RWPE1 (cell line): ENCODE results near the gene PSMG4.

Experiments used
- CTCF ChIA-PET: fragments of 350-600 bp; sonication (Branson Sonifier 250); formaldehyde crosslinking; extraction: SDS; loops from one replicate; lab custom pipeline; 2021; lab: Yijun Ruan, JAX
- POLR2A ChIA-PET: fragments of 400-600 bp; formaldehyde crosslinking; extraction: SDS; loops from one replicate; lab custom pipeline; 2020; ENCODE audit warnings: antibody characterized with exemption; ENCODE audit not compliant: low non-redundant PET; lab: Yijun Ruan, JAX
- DNase-seq: peaks from one replicate; pipeline ENCODE4 v3.0.0; 2012; ENCODE audit warnings: low spot score
- H3K27ac ChIP-seq: fragments of 450-650 bp; 2 replicates; pipeline ENCODE4 v1.5.1; 2017
- CTCF ChIP-seq: fragments of 450-650 bp; conservative IDR thresholded peaks from 2 replicates; pipeline ENCODE4 v1.5.1; 2017; ENCODE audit warnings: low read depth, mild to moderate bottlenecking

The PSMG4 gene

GRCh38 chr6:3222506-3223038 is 36.2 kb upstream of the PSMG4 start:
- H3K27ac ChIP-seq = no peak overlapping the region
- CTCF ChIA-PET = no interaction called here
- POLR2A ChIA-PET = no interaction called here
- DNase-seq = no peak
- no peak for TF ChIP-seq CTCF

GRCh38 chr6:3226042-3226441 is 32.7 kb upstream of the PSMG4 start:
- DNase-seq = no peak
- CTCF ChIA-PET = interaction anchor here (1.0 to 1.3 kb wide), 2 partner anchors 19 to 25 kb away, joined by 3 to 4 read pairs; no protein-coding TSS in a partner anchor
- no peak for TF ChIP-seq CTCF
- POLR2A ChIA-PET = no interaction called here
- H3K27ac ChIP-seq = no peak overlapping the region

- DNase-seq = no peak
- no peak for TF ChIP-seq CTCF
- POLR2A ChIA-PET = no interaction called here
- no peak overlapping the region for H3K27ac ChIP-seq
- CTCF ChIA-PET = interaction anchor here (0.5 to 1.3 kb wide), 4 partner anchors 18 to 102 kb away, joined by 3 to 5 read pairs (median 4); no protein-coding TSS in a partner anchor
Observed at GRCh38 chr6:3226481-3227362, 32.0 kb upstream of the PSMG4 start.

GRCh38 chr6:3227363-3228045 is 31.2 kb upstream of the PSMG4 start, which contains the start of gene TUBB2B:
Gene TUBB2B (minus strand): TSS chr6:3227653. CDS start chr6:3227543, 110 bp downstream.
- POLR2A ChIA-PET = no interaction called here
- no peak within 1 kb of the TSS for H3K27ac ChIP-seq
- CTCF ChIA-PET = interaction anchor here (0.6 to 1.3 kb wide), 2 partner anchors 24 to 37 kb away, joined by 3 to 4 read pairs; no protein-coding TSS in a partner anchor
- no peak for TF ChIP-seq CTCF
- no peak for DNase-seq

- ChIA-PET POLR2A (no interaction called here), CTCF (no interaction called here)
- no peak overlapping the region for H3K27ac ChIP-seq
- DNase-seq = no peak
- TF ChIP-seq CTCF = no peak
Observed at GRCh38 chr6:3228046-3228671, 30.6 kb upstream of the PSMG4 start.
